SIG-M5 (cell line): ENCODE results near the gene ORC3.
"Not testable (repeated sequence)": the region's sequence is repeated elsewhere in the genome, so short reads cannot be mapped to it uniquely, and the experiment has no call there.

ENCODE experiments used
- DNase-seq: peaks from one replicate; lab custom pipeline; 2025; lab: John Stamatoyannopoulos, UW

ORC3 gene

DNA sequence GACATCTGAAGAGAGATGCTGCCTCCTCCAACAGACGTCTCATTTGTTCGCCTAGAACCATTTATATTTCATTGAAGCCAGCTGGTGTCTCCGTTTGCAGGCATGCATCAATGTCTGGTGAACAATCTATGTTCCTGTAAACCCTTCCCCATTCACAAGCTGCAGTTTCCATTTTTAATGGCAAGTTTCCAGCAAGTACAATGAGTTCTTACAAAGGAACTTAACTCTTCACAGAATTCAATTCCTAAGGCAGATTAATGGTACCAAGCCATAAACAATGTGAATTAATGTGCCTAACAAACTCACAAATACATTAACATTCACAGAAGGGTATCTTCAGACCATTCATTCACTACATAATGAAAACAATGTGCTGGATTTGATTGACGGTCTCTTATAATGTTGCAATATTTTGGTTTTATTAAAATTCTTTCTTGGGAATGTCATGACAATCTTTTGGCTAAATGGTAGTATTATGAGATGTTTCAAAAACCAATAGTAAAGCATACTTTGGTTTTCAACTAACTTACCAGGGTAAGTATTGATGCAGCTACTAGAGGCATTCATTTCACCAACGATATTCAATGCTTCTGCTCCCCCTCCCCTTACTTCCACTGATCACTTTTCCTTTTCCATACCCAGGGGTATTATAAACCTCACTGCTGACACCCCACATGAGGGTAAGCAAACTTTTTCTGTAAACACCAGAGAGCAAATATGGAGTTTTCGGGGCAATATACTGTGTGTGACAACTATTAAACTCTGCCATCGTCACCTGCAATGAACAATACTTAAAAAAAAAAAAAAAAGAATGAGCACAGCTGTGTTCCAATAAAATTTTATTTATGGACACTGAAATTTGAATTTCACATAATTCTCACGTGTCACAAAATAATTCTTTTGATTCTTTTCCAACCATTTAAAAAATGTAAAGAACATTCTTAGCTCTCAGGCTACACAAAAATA lies 107.9 kb downstream of the ORC3 start:
- no peak for DNase-seq

- DNase-seq = peak; percentile 55
These were observed 108.6 kb downstream of the ORC3 start for GRCh38 chr6:87698547-87699006.

DNA sequence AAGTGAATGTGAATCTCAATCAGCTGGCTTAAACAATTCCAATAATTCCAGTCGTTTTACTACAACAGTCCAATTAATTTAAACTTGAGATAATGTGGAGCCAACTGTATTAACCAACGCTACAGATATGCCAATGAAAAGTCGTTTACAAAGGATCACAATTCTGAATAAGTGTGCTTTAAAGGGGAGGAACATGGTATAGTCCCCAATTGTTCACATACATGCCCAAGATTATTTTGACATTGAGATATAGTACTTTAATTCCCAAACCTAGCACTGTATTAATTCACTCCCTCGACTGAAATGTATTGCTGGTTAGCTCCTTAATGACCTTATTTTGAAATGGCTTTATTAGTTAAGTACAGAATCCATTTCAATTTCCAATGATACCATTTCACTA lies 109.6 kb downstream of the ORC3 start:
- DNase-seq = no peak

GRCh38 chr6:87700397-87701343 lies 110.7 kb downstream of the ORC3 start:
- no peak for DNase-seq

GRCh38 chr6:87701344-87701675 lies 111.4 kb downstream of the ORC3 start:
- DNase-seq = no peak

GRCh38 chr6:87701676-87702588 lies 112.0 kb downstream of the ORC3 start, which contains the start of gene AKIRIN2:
TSS of gene AKIRIN2 (minus strand) at chr6:87702233. CDS start at chr6:87701684, 549 bp downstream.
- peak; percentile 92 for DNase-seq

- DNase-seq = no peak
These were observed 112.6 kb downstream of the ORC3 start for GRCh38 chr6:87702589-87702945.

- DNase-seq = not testable (repeated sequence)
These were observed 113.1 kb downstream of the ORC3 start for GRCh38 chr6:87703039-87703438.

DNA sequence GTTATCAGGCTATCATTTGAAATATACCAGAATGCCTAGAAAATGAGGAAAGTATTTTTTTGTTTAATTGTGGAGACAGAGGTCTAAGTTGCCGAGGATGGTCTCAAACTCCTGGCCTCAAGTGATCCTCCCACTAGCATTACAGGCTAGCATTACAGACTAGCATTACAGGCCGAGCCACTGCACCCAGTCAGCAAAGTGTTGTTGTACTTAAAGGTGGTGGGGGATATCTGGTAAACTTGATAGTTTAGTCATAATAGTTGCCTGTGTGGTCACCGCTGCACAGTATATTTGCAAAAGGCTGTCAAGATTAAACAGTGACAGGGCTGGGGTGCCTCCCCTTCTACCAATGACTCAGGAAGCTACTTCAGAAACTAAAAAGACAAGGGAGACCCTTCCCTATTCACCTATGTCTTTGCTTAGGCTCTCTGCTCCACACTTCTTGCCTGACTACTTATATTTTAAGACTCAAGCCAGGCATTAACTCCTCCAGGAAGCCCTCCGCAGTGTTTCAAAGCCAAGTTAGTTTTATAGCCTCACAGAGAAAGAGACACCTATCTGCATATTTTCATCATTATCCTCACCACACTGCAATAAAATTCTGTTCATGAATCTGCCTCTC lies 115.2 kb downstream of the ORC3 start:
- DNase-seq = no peak

- no peak for DNase-seq
These were observed 116.4 kb downstream of the ORC3 start for GRCh38 chr6:87706187-87706966.

GRCh38 chr6:87708581-87709427 lies 118.9 kb downstream of the ORC3 start:
- not testable (repeated sequence) for DNase-seq

GRCh38 chr6:87710090-87710489 lies 120.2 kb downstream of the ORC3 start:
- peak; percentile 46 for DNase-seq

- DNase-seq = not testable (repeated sequence)
These were observed 122.8 kb downstream of the ORC3 start for GRCh38 chr6:87712713-87713112.

- no peak for DNase-seq
These were observed 124.3 kb downstream of the ORC3 start for GRCh38 chr6:87714093-87714842.
